Right lung (tissue), 5 donors: ENCODE results near the gene USP6NL. TPM values are rescaled to one million over a fixed set of nuclear protein-coding genes. Genes with fewer than 3 reads are reported as not detected.
A peak's percentile ranks its signal among the peaks of the same experiment; 100 is the strongest.
"Not testable (repeated sequence)": the region's sequence is repeated elsewhere in the genome, so short reads cannot be mapped to it uniquely, and the experiment has no call there.

Experiments used
- DNase-seq, 2 donors: peaks; one replicate each; pipeline ENCODE4 v3.0.0-alpha.2; 2013
- polyA plus RNA-seq, 5 donors: library from polyadenylated mRNA; unstranded; fragments of 120-200 nt; gene quantifications; one replicate each; pipeline versions ENCODE4 v1.2.1 to v1.2.3, GENCODE V29; 2013; ENCODE audit warnings: inconsistent platforms in 1 of 5, low replicate concordance in 1 of 5; ENCODE audit not compliant: insufficient read length in 5 of 5, insufficient read depth in 1 of 5

The USP6NL gene
- polyA plus RNA-seq, 5 donors: 19.2 to 26.9 (median 24.9) TPM

- DNase-seq: no peak
These were observed 164.6 kb downstream of the USP6NL start for GRCh38 chr10:11446864-11447263.

GRCh38 chr10:11446133-11446532, 165.3 kb downstream of the USP6NL start:
- no peak for DNase-seq

- DNase-seq: no peak
These were observed 166.8 kb downstream of the USP6NL start for GRCh38 chr10:11444531-11445228.

GRCh38 chr10:11444155-11444530, 167.3 kb downstream of the USP6NL start:
- no peak for DNase-seq

- no peak for DNase-seq
These were observed 167.8 kb downstream of the USP6NL start for GRCh38 chr10:11443468-11444154.

- no peak for DNase-seq
These were observed 169.3 kb downstream of the USP6NL start for GRCh38 chr10:11442001-11442773.

GRCh38 chr10:11441151-11441535, 170.3 kb downstream of the USP6NL start:
- no peak for DNase-seq

- DNase-seq: no peak
These were observed 170.9 kb downstream of the USP6NL start for GRCh38 chr10:11440250-11441150.

GRCh38 chr10:11439523-11440053, 171.9 kb downstream of the USP6NL start:
- DNase-seq: no peak

- no peak for DNase-seq
These were observed 173.9 kb downstream of the USP6NL start for GRCh38 chr10:11437391-11438142.

- not testable (repeated sequence) for DNase-seq
These were observed 175.0 kb downstream of the USP6NL start for GRCh38 chr10:11436445-11436844.

GRCh38 chr10:11435581-11435981, 175.9 kb downstream of the USP6NL start:
- DNase-seq: no peak

GRCh38 chr10:11434324-11434723, 177.1 kb downstream of the USP6NL start:
- DNase-seq: no peak

- DNase-seq: no peak
These were observed 177.8 kb downstream of the USP6NL start for GRCh38 chr10:11433657-11434056.

- no peak for DNase-seq
These were observed 180.3 kb downstream of the USP6NL start for GRCh38 chr10:11431216-11431555.

- DNase-seq: no peak
These were observed 180.8 kb downstream of the USP6NL start for GRCh38 chr10:11430421-11431215.

GRCh38 chr10:11429439-11430052, 181.9 kb downstream of the USP6NL start:
- DNase-seq: no peak

- DNase-seq: no peak
These were observed 185.8 kb downstream of the USP6NL start for GRCh38 chr10:11425676-11426075.

- peak in 1 of 2 donors; percentile 16 for DNase-seq
These were observed 186.2 kb downstream of the USP6NL start for GRCh38 chr10:11425296-11425610.
